ENCODE measurements around the gene GPHN.

GRCh38 chr14:66974397-66975025 lies 466.6 kb downstream of the GPHN start:
- TF ChIP-seq CTCF (IDR thresholded peaks at IDR 0.05): no peak
- no peak for TF ChIP-seq POLR2AphosphoS5 (IDR thresholded peaks at IDR 0.05)
- TF ChIP-seq POLR2A (IDR thresholded peaks at IDR 0.05): no peak
- TF ChIP-seq EP300 (IDR thresholded peaks at IDR 0.05): no peak
